Coronary artery (tissue), 2 donors: Measurements from ENCODE around the gene SYNGR1.

ENCODE experiments used
- DNase-seq: peaks from one replicate; pipeline ENCODE4 v3.0.0-alpha.2; 2017; ENCODE audit warnings: low spot score
- H3K27ac ChIP-seq, 2 donors: fragments of 200-600 bp; sonication (generic); one replicate each; pipeline ENCODE4 v1.5.1; 2016 to 2019
- H3K4me3 ChIP-seq: fragments of 200-600 bp; sonication (generic); 2 replicates; pipeline ENCODE4 v1.5.1; 2016; ENCODE audit warnings: mild to moderate bottlenecking, moderate library complexity
- CTCF ChIP-seq: fragments of 200-600 bp; sonication (generic); IDR thresholded peaks from one replicate; pipeline ENCODE4 v1.5.1; 2019; ENCODE audit warnings: antibody characterized with exemption

The SYNGR1 gene

GRCh38 chr22:39345231-39345630 lies 4.6 kb upstream of the SYNGR1 start:
- no peak overlapping the region for H3K27ac ChIP-seq
- no peak for TF ChIP-seq CTCF
- no peak for DNase-seq
- no peak overlapping the region for H3K4me3 ChIP-seq

- Histone ChIP-seq H3K27ac (peak overlapping the region in 1 of 2 donors; percentile 73), H3K4me3 (peak overlapping the region; percentile 87)
- no peak for DNase-seq
- no peak for TF ChIP-seq CTCF
These were observed 784 bp upstream of the SYNGR1 start for GRCh38 chr22:39348909-39349505.

GRCh38 chr22:39349506-39349966 lies 255 bp upstream of the SYNGR1 start:
- Histone ChIP-seq H3K27ac (peak overlapping the region in 1 of 2 donors; percentile 73), H3K4me3 (peak overlapping the region; percentile 87)
- no peak for DNase-seq
- no peak for TF ChIP-seq CTCF

GRCh38 chr22:39350757-39351688 lies 1.2 kb downstream of the SYNGR1 start:
- TF ChIP-seq CTCF = no peak
- Histone ChIP-seq H3K27ac (peak overlapping the region in 1 of 2 donors; percentile 73), H3K4me3 (peak overlapping the region; percentile 87)
- no peak for DNase-seq

GRCh38 chr22:39351689-39352214 lies 2.0 kb downstream of the SYNGR1 start:
- H3K27ac ChIP-seq = no peak overlapping the region
- no peak overlapping the region for H3K4me3 ChIP-seq

GRCh38 chr22:39352306-39352891 lies 2.6 kb downstream of the SYNGR1 start:
- no peak for TF ChIP-seq CTCF
- no peak for DNase-seq
- Histone ChIP-seq H3K4me3 (no peak overlapping the region), H3K27ac (no peak overlapping the region)

More at GRCh38 chr22:39351689-39352214, 2.0 kb downstream of the SYNGR1 start:
- no peak for DNase-seq
- TF ChIP-seq CTCF = no peak
